OCI-LY3 (cell line): ENCODE measurements around the gene SERPINF2.

Experiments
- H2AFZ ChIP-seq: fragments of 200-600, 300-600 bp; shearing (Covaris generic); 2 replicates; pipeline ENCODE4 v1.6.0; 2014; ENCODE audit warnings: antibody characterized with exemption, low read depth, low read length
- H3K27ac ChIP-seq: fragments of 200-600, 300-600 bp; sonication (generic); 2 replicates; pipeline ENCODE4 v1.5.1; 2014; ENCODE audit warnings: mild to moderate bottlenecking, low read length, moderate library complexity, mixed read lengths
- H3K27me3 ChIP-seq: fragments of 200-600, 300-600 bp; sonication (generic); 2 replicates; pipeline ENCODE4 v1.6.1; 2014; ENCODE audit warnings: low read depth, low read length, mixed read lengths
- H3K36me3 ChIP-seq: fragments of 200-600, 300-600 bp; sonication (generic); replicated peaks from 2 replicates; pipeline ENCODE3; 2014; ENCODE audit warnings: low read depth, low read length, mixed read lengths
- H3K4me1 ChIP-seq: fragments of 300-600, 200-600 bp; sonication (generic); 2 replicates; pipeline ENCODE4 v1.6.1; 2014; ENCODE audit warnings: low read length, mixed read lengths
- H3K4me2 ChIP-seq: fragments of 200-600, 300-600 bp; sonication (generic); 2 replicates; pipeline ENCODE4 v1.6.1; 2014; ENCODE audit warnings: low read length, mixed read lengths
- H3K4me3 ChIP-seq: fragments of 300-600, 200-600 bp; sonication (generic); 2 replicates; pipeline ENCODE4 v1.5.1; 2014; ENCODE audit warnings: antibody characterized with exemption, mild to moderate bottlenecking, low read length, moderate library complexity
- H3K79me2 ChIP-seq: fragments of 300-600, 200-600 bp; shearing (Covaris generic); 2 replicates; pipeline ENCODE4 v1.6.1; 2014; ENCODE audit warnings: mild to moderate bottlenecking, low read length, mixed read lengths
- H3K9ac ChIP-seq: fragments of 300-600, 200-600 bp; shearing (Covaris generic); 2 replicates; pipeline ENCODE4 v1.6.0; 2014; ENCODE audit warnings: mild to moderate bottlenecking, low read length, moderate library complexity
- H3K9me3 ChIP-seq: fragments of 200-600, 300-600 bp; shearing (Covaris generic); 2 replicates; pipeline ENCODE4 v1.6.1; 2014; ENCODE audit warnings: low read length, mixed read lengths; ENCODE audit not compliant: insufficient read depth
- H4K20me1 ChIP-seq: fragments of 200-600, 300-600 bp; sonication (generic); 2 replicates; pipeline ENCODE4 v1.6.1; 2016; ENCODE audit warnings: low read length, mixed read lengths; ENCODE audit not compliant: insufficient read depth
- CTCF ChIP-seq: fragments of 200-600, 300-600 bp; sonication (generic); IDR thresholded peaks from 2 replicates; pipeline ENCODE4 v1.5.1; 2014; ENCODE audit warnings: antibody characterized with exemption, low read length, low read depth
- EZH2phosphoT487 ChIP-seq: fragments of 200-600 bp; shearing (Covaris generic); IDR thresholded peaks from 2 replicates; pipeline ENCODE4 v1.6.1; 2018; ENCODE audit warnings: antibody characterized with exemption, mixed run types, low read depth

Gene SERPINF2

GRCh38 chr17:1774390-1775176 lies 31.9 kb downstream of the SERPINF2 start:
- Histone ChIP-seq H3K9me3 (no peaks in the 10 kb centered on the region), H4K20me1 (no peaks in the 10 kb centered on the region), H3K27me3 (no peaks in the 10 kb centered on the region), H3K4me1 (peaks cover 25% of the 10 kb centered on the region), H3K9ac (no peak overlapping the region), H2AFZ (no peak overlapping the region), H3K4me2 (no peak overlapping the region), H3K27ac (no peak overlapping the region), H3K79me2 (no peaks in the 10 kb centered on the region), H3K4me3 (no peak overlapping the region), H3K36me3 (peaks cover 3% of the 10 kb centered on the region)
- TF ChIP-seq EZH2phosphoT487: no peak
- TF ChIP-seq CTCF: no peak

- H3K79me2 ChIP-seq: no peaks in the 10 kb centered on the region
- no peak overlapping the region for H3K27ac ChIP-seq
- H4K20me1 ChIP-seq: no peaks in the 10 kb centered on the region
- H3K4me1 ChIP-seq: peaks cover 8% of the 10 kb centered on the region
- H2AFZ ChIP-seq: no peak overlapping the region
- H3K4me2 ChIP-seq: no peak overlapping the region
- no peak for TF ChIP-seq EZH2phosphoT487
- TF ChIP-seq CTCF: no peak
- H3K27me3 ChIP-seq: no peaks in the 10 kb centered on the region
- no peaks in the 10 kb centered on the region for H3K9me3 ChIP-seq
- no peak overlapping the region for H3K9ac ChIP-seq
- H3K36me3 ChIP-seq: peaks cover 6% of the 10 kb centered on the region
- H3K4me3 ChIP-seq: no peak overlapping the region
These were observed 33.7 kb downstream of the SERPINF2 start for GRCh38 chr17:1776328-1776727.

- peaks cover 8% of the 10 kb centered on the region for H3K36me3 ChIP-seq
- H3K4me3 ChIP-seq: no peak overlapping the region
- H3K4me1 ChIP-seq: peaks cover 3% of the 10 kb centered on the region; the same call in 1 of the 2 replicates
These were observed 34.2 kb downstream of the SERPINF2 start for GRCh38 chr17:1776857-1777256.

More at GRCh38 chr17:1776857-1777256, 34.2 kb downstream of the SERPINF2 start:
- Histone ChIP-seq H3K9me3 (no peaks in the 10 kb centered on the region), H3K4me2 (no peak overlapping the region), H2AFZ (no peak overlapping the region), H4K20me1 (no peaks in the 10 kb centered on the region), H3K79me2 (no peaks in the 10 kb centered on the region), H3K27ac (no peak overlapping the region), H3K9ac (no peak overlapping the region), H3K27me3 (no peaks in the 10 kb centered on the region)
- TF ChIP-seq CTCF: no peak
- TF ChIP-seq EZH2phosphoT487: no peak
